Natural killer cell (primary cell): ENCODE measurements around the gene ZCCHC10. TPM values are rescaled to one million over a fixed set of nuclear protein-coding genes. Genes with fewer than 3 reads are reported as not detected.

ENCODE experiments used
- ATAC-seq, 3 donors: fragments of 150-1000 bp in 2 of 3; fragments of 200-7000 bp in 1 of 3; cut with Tn5 transposase; 1 replicate in 1 of 3; 2 replicates in 2 of 3; pipeline ENCODE4 v1.10.0; 2021; ENCODE audit warnings: mild to moderate bottlenecking in 2 of 3, moderate library complexity in 2 of 3
- DNase-seq, 2 donors: peaks; one replicate each; pipeline versions ENCODE4 v3.0.0 to v3.0.0-alpha.2; 2013 to 2021; ENCODE audit warnings: mixed read lengths in 1 of 2
- H3K27ac ChIP-seq: one replicate; pipeline ENCODE4 v1.5.1; 2013; ENCODE audit warnings: mild to moderate bottlenecking, low read length
- H3K27me3 ChIP-seq: one replicate; pipeline ENCODE4 v1.6.1; 2013; ENCODE audit warnings: low read length; ENCODE audit not compliant: control insufficient read depth, insufficient read depth
- H3K36me3 ChIP-seq: one replicate; pipeline ENCODE4 v1.6.1; 2013; ENCODE audit warnings: low read length; ENCODE audit not compliant: control insufficient read depth, insufficient read depth
- H3K4me1 ChIP-seq: one replicate; pipeline ENCODE4 v1.6.1; 2013; ENCODE audit warnings: low read length; ENCODE audit not compliant: control insufficient read depth, insufficient read depth
- H3K4me3 ChIP-seq: one replicate; pipeline ENCODE4 v1.5.1; 2013; ENCODE audit warnings: low read length
- H3K9me3 ChIP-seq: one replicate; pipeline ENCODE4 v1.6.1; 2013; ENCODE audit warnings: low read length; ENCODE audit not compliant: control insufficient read depth, insufficient read depth
- H3K27ac Mint-ChIP-seq, 2 donors: one replicate each; pipeline ENCODE4 v1.8.0; 2022; ENCODE audit warnings: mild to moderate bottlenecking in 2 of 2, mixed read lengths in 2 of 2, moderate library complexity in 1 of 2
- H3K27me3 Mint-ChIP-seq, 2 donors: one replicate each; pipeline ENCODE4 v1.8.0; 2022; ENCODE audit warnings: low read depth in 2 of 2, mixed read lengths in 2 of 2
- H3K36me3 Mint-ChIP-seq: one replicate; pipeline ENCODE4 v1.8.0; 2022; ENCODE audit warnings: mixed read lengths
- H3K4me1 Mint-ChIP-seq, 2 donors: one replicate each; pipeline ENCODE4 v1.8.0; 2022; ENCODE audit warnings: mixed read lengths in 2 of 2
- H3K4me3 Mint-ChIP-seq: one replicate; pipeline ENCODE4 v1.8.0; 2022; ENCODE audit warnings: mild to moderate bottlenecking, moderate library complexity, mixed read lengths
- H3K9me3 Mint-ChIP-seq, 2 donors: one replicate each; pipeline ENCODE4 v1.8.0; 2022; ENCODE audit warnings: mixed read lengths in 2 of 2
- WGBS: methylation state at CpG from one replicate; pipeline ENCODE4 v1.1.7; 2013; ENCODE audit warnings: missing lambda C conversion rate; ENCODE audit not compliant: insufficient coverage; 5-methylcytosine and 5-hydroxymethylcytosine counted together
- intact Hi-C: fragments of 100-400 bp; cut with micrococcal nuclease; formaldehyde crosslinking; loops from one replicate; pipeline ENCODE4 v1.14.2; 2022
- total RNA-seq, 4 donors: library from RNA; stranded (reverse); fragments of 120-200 nt in 1 of 4; gene quantifications; one replicate each; pipeline versions ENCODE4 v1.2.3 to v1.2.4, GENCODE V29; 2013 to 2022
- TF ChIP-seq, protein P1 (sequence below): fragments of 200-600 bp; IDR thresholded peaks from one replicate; pipeline ENCODE4 v1.8.0; 2022; ENCODE audit warnings: antibody characterized with exemption

The ZCCHC10 gene
- total RNA-seq, 3 donors from 2014 or later (not counting 1 experiment from before 2014, with no cell fraction given), result 18.4 to 20.5 (median 20.4) TPM

DNA sequence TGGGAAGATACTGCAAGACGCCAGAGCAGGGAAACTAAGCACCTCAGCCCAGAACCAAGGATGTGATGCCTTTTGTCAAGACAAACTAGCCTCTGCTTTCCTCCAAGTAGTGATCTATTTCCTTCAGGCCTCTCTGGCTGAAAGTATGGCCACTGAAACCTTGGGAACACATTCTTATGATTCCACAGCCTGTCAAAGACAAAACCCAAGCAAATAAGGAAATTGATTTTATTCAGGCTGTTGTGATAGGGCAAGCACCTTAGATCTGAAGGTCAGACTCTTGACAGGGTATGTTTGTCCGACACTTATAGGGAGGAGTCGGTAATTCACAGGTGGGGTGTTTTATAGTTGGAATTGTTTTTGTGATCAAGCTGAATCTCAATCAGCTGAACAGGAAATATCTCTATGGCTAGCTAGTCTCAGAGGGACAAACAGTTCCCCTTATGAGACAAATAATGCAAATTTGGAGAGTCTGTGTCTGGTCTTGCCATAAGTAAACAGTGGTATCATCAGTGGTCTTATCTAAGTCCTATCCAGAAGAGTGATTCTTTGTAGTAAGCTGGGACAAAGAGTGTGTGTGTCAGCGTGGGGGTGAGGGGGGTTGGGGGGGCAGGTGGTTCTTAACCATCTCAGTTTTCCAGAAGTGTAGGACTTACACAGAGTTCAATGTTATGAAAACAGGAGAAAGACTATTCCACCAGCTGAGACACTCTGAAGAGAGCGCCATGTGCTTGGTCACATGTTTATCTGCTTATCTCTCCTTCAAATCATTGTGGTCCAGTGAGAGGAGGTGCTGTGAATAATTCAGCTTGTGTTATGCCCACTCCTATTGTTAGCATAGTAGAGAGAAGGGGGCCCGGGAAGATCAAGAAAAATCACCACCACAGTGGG is 6.7 kb upstream of the ZCCHC10 start:
- H3K27ac ChIP-seq, result peak overlapping the region; percentile 65
- no peaks in the 10 kb centered on the region for H3K27me3 ChIP-seq
- no peaks in the 10 kb centered on the region for H3K36me3 Mint-ChIP-seq
- no peak overlapping the region for H3K4me3 Mint-ChIP-seq
- TF ChIP-seq, protein P1, sequence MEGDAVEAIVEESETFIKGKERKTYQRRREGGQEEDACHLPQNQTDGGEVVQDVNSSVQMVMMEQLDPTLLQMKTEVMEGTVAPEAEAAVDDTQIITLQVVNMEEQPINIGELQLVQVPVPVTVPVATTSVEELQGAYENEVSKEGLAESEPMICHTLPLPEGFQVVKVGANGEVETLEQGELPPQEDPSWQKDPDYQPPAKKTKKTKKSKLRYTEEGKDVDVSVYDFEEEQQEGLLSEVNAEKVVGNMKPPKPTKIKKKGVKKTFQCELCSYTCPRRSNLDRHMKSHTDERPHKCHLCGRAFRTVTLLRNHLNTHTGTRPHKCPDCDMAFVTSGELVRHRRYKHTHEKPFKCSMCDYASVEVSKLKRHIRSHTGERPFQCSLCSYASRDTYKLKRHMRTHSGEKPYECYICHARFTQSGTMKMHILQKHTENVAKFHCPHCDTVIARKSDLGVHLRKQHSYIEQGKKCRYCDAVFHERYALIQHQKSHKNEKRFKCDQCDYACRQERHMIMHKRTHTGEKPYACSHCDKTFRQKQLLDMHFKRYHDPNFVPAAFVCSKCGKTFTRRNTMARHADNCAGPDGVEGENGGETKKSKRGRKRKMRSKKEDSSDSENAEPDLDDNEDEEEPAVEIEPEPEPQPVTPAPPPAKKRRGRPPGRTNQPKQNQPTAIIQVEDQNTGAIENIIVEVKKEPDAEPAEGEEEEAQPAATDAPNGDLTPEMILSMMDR, result no peak
- DNase-seq, result peak in 1 of 2 donors; percentile 43
- intact Hi-C loops, result no loop called here
- peak; percentile 83 to 100 (median 95) for ATAC-seq
- H3K4me3 ChIP-seq, result no peak overlapping the region
- peaks cover 9 to 10% of the 10 kb centered on the region in 2 donors for H3K4me1 Mint-ChIP-seq
- H3K9me3 ChIP-seq, result no peaks in the 10 kb centered on the region
- H3K9me3 Mint-ChIP-seq, result no peaks in the 10 kb centered on the region
- peak overlapping the region in 1 of 2 donors; percentile 10 for H3K27ac Mint-ChIP-seq
- H3K27me3 Mint-ChIP-seq, result no peaks in the 10 kb centered on the region
- peaks cover 4% of the 10 kb centered on the region for H3K4me1 ChIP-seq
- WGBS, result 43% methylated on average over 6 of the region's 6 CpGs
- no peaks in the 10 kb centered on the region for H3K36me3 ChIP-seq

DNA sequence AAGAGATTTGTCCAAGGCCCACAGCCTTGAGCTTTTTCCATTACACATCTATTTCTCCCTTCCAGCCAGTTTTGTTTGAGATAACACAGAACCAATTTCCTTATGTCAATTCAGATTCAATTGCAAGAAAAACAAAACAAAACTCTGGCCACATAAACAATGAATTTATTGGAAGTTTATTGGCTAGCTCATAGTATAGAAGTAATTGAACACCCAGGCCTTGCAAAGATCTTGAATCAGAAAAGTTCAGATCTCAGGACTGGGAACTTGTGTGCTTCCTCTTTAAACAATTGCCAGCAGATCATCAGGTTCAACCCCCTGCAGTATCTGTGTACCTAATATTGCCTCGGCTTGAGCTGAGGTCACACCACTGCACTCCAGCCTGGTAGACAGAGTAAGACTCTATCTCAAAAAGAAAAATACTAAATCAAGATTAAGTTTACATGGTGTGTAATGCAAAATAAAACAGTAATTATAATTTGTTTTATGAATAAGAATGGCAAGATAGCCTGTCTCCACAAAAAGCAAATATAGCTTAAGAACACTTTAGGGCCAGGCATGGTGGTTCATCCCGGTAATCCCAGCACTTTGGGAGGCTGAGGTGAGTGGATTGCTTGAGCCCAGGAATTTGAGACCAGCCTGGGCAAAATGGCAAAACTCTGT is 4.1 kb upstream of the ZCCHC10 start:
- H3K27me3 Mint-ChIP-seq, result no peaks in the 10 kb centered on the region
- no peak overlapping the region for H3K27ac ChIP-seq
- no peak overlapping the region for H3K4me3 ChIP-seq
- H3K27ac Mint-ChIP-seq, result no peak overlapping the region
- intact Hi-C loops, result no loop called here
- H3K4me1 ChIP-seq, result peaks cover 6% of the 10 kb centered on the region
- WGBS, result 100% methylated on average over 2 of the region's 2 CpGs
- no peaks in the 10 kb centered on the region for H3K9me3 Mint-ChIP-seq
- no peaks in the 10 kb centered on the region for H3K36me3 Mint-ChIP-seq
- no peak overlapping the region for H3K4me3 Mint-ChIP-seq
- no peaks in the 10 kb centered on the region for H3K9me3 ChIP-seq
- ATAC-seq (no peak), DNase-seq (no peak)
- H3K36me3 ChIP-seq, result no peaks in the 10 kb centered on the region
- H3K27me3 ChIP-seq, result no peaks in the 10 kb centered on the region
- peaks cover 14 to 23% of the 10 kb centered on the region in 2 donors for H3K4me1 Mint-ChIP-seq
- TF ChIP-seq, protein P1, result no peak

DNA sequence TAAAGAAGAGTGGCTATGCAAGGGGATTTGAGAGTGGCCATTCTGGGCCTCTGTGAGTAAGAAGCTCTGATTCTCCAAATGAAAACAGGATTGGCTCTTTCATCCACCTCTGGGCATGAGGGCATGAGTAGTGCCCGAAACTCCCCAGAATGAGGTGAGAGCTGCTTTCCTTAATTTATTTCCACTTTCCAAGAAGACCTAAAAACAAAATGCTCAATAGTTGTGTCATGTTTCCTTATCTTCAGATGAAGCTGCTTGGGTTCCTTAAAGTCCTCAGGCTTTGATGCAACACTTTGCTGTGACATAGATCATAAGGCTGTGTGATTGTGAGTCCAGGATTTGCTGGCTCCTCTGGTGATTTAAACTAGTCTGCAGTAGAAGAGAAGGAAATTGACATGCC is 3.1 kb upstream of the ZCCHC10 start:
- Mint-ChIP-seq H3K27ac (no peak overlapping the region), H3K4me3 (no peak overlapping the region), H3K9me3 (no peaks in the 10 kb centered on the region), H3K4me1 (peaks cover 20 to 26% of the 10 kb centered on the region in 2 donors), H3K27me3 (no peaks in the 10 kb centered on the region), H3K36me3 (no peaks in the 10 kb centered on the region)
- Histone ChIP-seq H3K4me3 (no peak overlapping the region), H3K4me1 (peaks cover 10% of the 10 kb centered on the region), H3K9me3 (no peaks in the 10 kb centered on the region), H3K27me3 (no peaks in the 10 kb centered on the region), H3K27ac (no peak overlapping the region), H3K36me3 (no peaks in the 10 kb centered on the region)
- ATAC-seq (no peak), DNase-seq (no peak)
- TF ChIP-seq, protein P1, result no peak
- intact Hi-C loops, result no loop called here
- WGBS, result 82% methylated on average over 1 of the region's 1 CpG
